Stimulated activated CD8-positive, alpha-beta memory T cell treated with anti-CD3 and anti-CD28 coated beads, Interleukin-7, amount 100 ng/mL, for 48 hours (primary cell): Measurements from ENCODE around the gene APCDD1L.

Experiments
- DNase-seq, 2 donors: peaks; one replicate each; pipeline ENCODE4 v3.0.0-alpha.2; 2020; ENCODE audit warnings: low read depth in 1 of 2; ENCODE audit errors: extremely low read depth in 1 of 2

APCDD1L gene

GRCh38 chr20:58515233-58516212 is at the start of gene APCDD1L:
Gene APCDD1L, minus strand, starts transcription at chr20:58515399. Its CDS starts 692 bp downstream, at chr20:58514707.
- DNase-seq = no peak

DNA sequence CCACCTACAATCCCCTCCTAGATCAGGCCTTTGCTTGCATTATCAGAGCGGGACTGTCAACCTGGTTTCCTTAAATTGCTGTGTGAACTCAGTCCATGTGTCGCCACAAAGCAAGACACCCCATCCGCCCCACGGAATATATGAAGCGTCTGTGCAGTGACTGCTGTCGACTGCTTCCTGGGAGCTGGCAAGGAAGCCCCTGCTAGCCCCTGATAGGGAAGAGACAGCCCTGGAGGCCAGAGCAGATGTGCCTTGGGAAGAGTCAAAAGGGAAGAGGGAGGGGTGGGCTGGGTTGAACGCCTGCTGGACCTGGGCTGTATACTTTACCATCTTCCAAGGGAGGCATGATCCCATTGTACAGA is 44.1 kb upstream of the APCDD1L start:
- DNase-seq = no peak

DNA sequence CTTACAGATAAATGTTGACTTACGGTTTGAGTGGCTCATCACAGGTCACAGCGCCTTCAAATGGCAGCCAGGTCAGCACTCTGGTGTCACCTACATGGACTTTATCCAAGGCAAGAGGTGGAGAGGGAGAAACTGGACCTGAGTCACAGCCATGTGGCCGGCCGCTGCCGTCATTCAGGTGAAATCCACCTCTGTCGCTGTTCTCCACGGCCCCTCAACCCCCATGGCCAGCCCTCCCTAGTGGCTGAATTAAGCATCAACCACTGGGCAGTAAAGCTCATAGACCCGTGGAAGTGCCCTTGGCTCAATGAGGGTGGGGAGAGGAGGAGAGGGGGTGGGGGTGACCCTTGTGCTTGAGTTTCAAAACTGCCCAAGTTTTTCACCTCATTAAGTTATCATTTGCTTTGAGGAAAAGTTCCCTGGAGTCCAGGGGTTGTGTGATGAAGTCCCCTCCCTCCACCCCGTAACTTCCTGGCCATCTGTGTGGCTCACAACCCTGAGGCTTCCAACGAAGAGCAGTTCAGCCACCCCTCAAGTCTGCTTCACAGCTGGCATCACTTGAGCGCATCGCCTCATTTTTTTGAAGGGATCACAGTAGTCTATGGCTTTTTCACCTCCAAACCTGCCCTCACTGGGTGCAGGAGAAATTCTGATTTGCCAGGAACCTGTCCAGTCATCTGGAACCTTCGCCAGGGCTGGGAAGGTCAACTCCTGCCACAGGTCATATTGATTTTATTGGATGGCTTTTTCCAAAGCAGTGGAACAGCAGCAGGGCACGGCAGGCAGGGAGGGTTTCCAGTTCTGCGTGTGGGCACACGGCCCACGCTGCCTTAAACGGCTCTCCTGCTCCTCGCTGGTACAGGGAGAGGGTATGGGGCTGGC is 43.5 kb upstream of the APCDD1L start:
- DNase-seq = no peak

GRCh38 chr20:58557733-58558342 is 42.6 kb upstream of the APCDD1L start:
- no peak for DNase-seq

DNA sequence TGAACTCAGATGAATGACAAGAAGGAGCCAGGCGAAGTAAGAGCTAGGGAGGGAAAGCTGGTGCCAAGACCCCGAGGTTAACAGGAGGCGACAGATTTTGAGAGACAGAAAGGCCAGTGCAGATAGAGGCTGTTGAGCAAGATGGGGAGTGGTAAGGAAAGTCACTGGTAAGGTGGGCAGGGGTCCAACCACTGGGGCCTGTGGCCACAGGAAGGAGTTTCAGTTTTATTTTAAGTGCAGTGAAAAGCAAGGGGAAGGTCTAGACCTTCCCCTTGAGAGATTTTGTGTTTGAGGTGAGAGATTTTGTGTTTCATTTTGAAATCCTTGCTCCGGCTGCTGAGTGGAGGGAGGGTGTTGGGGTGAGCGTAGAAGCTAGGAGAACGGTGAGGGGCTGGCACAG is 41.8 kb upstream of the APCDD1L start:
- no peak for DNase-seq

GRCh38 chr20:58555078-58555765 is 40.0 kb upstream of the APCDD1L start:
- DNase-seq = no peak

GRCh38 chr20:58554541-58554940 is 39.3 kb upstream of the APCDD1L start:
- no peak for DNase-seq

DNA sequence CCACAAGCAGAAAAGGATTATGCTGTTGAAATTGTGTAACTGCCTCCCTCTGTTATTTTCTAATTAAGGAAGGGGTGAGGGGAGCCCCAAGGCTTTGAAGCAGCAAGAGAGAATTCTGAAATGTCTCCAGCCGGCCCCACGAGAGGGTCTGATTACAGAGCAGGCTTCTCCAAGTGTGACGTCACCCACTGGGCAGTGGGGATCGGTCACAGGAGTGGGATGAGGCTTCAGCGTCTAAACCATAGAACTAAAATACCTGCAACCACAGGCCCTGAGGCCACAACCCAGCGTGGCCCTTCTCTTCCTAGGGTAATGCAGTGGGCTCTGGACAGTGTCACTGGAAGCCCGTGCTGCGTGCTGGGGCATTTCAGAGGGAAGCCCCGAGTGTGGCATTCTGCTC is 38.6 kb upstream of the APCDD1L start:
- no peak for DNase-seq

- no peak for DNase-seq
Observed at GRCh38 chr20:58553166-58553696, 38.0 kb upstream of the APCDD1L start.

- no peak for DNase-seq
Observed at GRCh38 chr20:58552366-58552934, 37.3 kb upstream of the APCDD1L start.

GRCh38 chr20:58551631-58552030 is 36.4 kb upstream of the APCDD1L start:
- DNase-seq = no peak

- no peak for DNase-seq
Observed at GRCh38 chr20:58550275-58551059, 35.3 kb upstream of the APCDD1L start.

DNA sequence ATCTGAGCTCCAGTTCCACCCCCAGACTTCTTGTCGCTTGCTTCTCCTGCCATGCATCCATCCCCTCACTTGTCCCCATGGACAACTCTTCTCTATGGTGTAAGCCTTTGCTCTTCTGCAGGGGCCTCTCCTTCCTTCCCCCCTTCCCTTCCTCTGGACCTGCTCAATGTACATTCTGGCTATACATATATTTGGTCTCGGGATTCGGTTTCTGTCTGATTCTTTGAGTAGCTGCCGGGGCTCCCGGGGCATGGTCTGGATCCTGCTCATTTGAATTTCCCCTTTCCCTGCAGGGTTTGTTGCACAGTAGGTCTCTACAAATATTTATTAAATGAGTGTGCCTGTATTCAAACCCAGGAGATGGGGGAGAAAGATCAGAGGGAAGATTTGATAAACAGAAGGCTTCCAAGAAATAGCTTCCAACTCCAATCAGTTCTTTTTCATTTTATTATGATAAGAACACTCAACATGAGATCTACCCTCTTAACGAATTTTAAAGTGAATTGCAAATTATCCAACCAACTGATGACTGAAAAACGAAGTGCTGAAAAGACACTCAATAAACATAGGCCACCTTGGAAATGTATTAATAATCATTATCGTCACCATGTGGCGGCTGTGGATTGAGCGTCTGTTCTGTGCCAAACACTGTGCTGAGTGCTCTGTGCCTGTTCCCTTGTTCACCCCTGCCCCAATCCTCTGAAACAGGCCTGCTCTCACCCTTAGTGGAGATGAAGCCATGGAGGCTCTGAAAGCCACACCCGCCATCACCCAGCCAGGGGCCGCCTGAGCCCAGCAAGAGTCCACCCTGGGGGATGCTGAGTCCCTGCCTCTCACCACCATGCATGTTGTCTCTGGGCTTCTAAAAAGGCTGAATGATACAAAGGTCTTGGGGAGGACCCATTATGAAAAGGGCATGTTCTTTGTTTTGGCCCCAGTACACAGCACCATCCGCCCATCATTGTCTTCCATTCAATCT is 34.3 kb upstream of the APCDD1L start:
- no peak for DNase-seq

GRCh38 chr20:58547623-58548475 is 32.6 kb upstream of the APCDD1L start:
- DNase-seq = no peak

GRCh38 chr20:58546756-58547622 is 31.8 kb upstream of the APCDD1L start:
- no peak for DNase-seq

- no peak for DNase-seq
Observed at GRCh38 chr20:58546416-58546711, 31.2 kb upstream of the APCDD1L start.
